Calu3 (cell line): ENCODE results near the gene MYO3B. TPM values are rescaled to one million over a fixed set of nuclear protein-coding genes. Genes with fewer than 3 reads are reported as not detected.
"Not testable (repeated sequence)": the region's sequence is repeated elsewhere in the genome, so short reads cannot be mapped to it uniquely, and the experiment has no call there.

ENCODE experiments used
- BruUV-seq: library from RNA; stranded (reverse); fragments of 400-500 nt; replicated peaks from 2 replicates; lab custom pipeline; 2021; lab: Mats Ljungman, UMichigan
- CTCF ChIA-PET: fragments of 300-600 bp; sonication (Branson Sonifier 250); formaldehyde crosslinking; loops from one replicate; lab custom pipeline; 2022; ENCODE audit warnings: antibody characterized with exemption; lab: Charles Lee
- DNase-seq: peaks from one replicate; pipeline ENCODE4 v3.0.0; 2022
- H3K27ac Mint-ChIP-seq: one replicate; pipeline ENCODE4 v1.8.0; 2022; ENCODE audit warnings: mixed read lengths; ENCODE audit not compliant: unreplicated experiment
- H3K27me3 Mint-ChIP-seq: one replicate; pipeline ENCODE4 v1.8.0; 2022; ENCODE audit warnings: mixed read lengths; ENCODE audit not compliant: unreplicated experiment
- H3K36me3 Mint-ChIP-seq: one replicate; pipeline ENCODE4 v1.8.0; 2022; ENCODE audit warnings: mild to moderate bottlenecking, moderate library complexity, mixed read lengths; ENCODE audit not compliant: insufficient read depth, unreplicated experiment
- H3K4me1 Mint-ChIP-seq: one replicate; pipeline ENCODE4 v1.8.0; 2022; ENCODE audit warnings: mild to moderate bottlenecking, low read depth, mixed read lengths; ENCODE audit not compliant: unreplicated experiment
- H3K4me3 Mint-ChIP-seq: one replicate; pipeline ENCODE4 v1.8.0; 2022; ENCODE audit warnings: mild to moderate bottlenecking, low read depth, moderate library complexity, mixed read lengths; ENCODE audit not compliant: unreplicated experiment
- H3K9me3 Mint-ChIP-seq: one replicate; pipeline ENCODE4 v1.8.0; 2022; ENCODE audit warnings: low read depth, mixed read lengths; ENCODE audit not compliant: unreplicated experiment
- intact Hi-C: fragments of 100-400 bp; cut with micrococcal nuclease; formaldehyde crosslinking; loops from one replicate; pipeline ENCODE4 v1.10.0; 2022; ENCODE audit not compliant: unreplicated experiment
- total RNA-seq: library from RNA; stranded (reverse); gene quantifications from 2 replicates; pipeline ENCODE4 v1.2.3, GENCODE V29; 2022
- TF ChIP-seq, protein P1 (sequence below): fragments of 200-600 bp; IDR thresholded peaks from one replicate; pipeline ENCODE4 v1.8.0; 2022; ENCODE audit warnings: antibody characterized with exemption; ENCODE audit not compliant: unreplicated experiment

MYO3B gene
- total RNA-seq, 1 experiment from 2014 or later, result 5.0 TPM

DNA sequence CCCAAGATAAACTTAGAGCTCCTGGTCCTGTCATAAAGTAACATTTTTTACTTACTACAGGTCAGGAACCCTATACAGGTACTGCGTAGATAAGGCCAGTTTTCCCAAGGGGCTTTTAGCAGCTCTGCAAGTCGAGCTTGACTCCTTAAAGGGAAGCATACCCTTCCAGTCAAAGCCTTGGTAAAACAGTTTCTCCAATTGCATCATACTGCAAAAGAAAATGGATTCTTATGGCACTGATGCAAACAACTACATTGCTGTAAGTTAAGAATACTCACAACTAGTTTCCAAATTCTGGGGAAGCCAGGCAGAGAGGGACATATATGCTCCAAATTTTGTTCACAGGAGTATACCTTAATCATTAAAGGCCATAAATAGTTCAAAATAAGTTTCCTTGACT is 31.0 kb downstream of the MYO3B start:
- BruUV-seq, result no TSS peak
- no peak for DNase-seq
- intact Hi-C loops, result no loop called here
- CTCF ChIA-PET, result no interaction called here
- H3K36me3 Mint-ChIP-seq, result no peaks in the 10 kb centered on the region
- no peaks in the 10 kb centered on the region for H3K27me3 Mint-ChIP-seq
- H3K4me3 Mint-ChIP-seq, result no peak overlapping the region
- no peak overlapping the region for H3K27ac Mint-ChIP-seq
- TF ChIP-seq, protein P1, sequence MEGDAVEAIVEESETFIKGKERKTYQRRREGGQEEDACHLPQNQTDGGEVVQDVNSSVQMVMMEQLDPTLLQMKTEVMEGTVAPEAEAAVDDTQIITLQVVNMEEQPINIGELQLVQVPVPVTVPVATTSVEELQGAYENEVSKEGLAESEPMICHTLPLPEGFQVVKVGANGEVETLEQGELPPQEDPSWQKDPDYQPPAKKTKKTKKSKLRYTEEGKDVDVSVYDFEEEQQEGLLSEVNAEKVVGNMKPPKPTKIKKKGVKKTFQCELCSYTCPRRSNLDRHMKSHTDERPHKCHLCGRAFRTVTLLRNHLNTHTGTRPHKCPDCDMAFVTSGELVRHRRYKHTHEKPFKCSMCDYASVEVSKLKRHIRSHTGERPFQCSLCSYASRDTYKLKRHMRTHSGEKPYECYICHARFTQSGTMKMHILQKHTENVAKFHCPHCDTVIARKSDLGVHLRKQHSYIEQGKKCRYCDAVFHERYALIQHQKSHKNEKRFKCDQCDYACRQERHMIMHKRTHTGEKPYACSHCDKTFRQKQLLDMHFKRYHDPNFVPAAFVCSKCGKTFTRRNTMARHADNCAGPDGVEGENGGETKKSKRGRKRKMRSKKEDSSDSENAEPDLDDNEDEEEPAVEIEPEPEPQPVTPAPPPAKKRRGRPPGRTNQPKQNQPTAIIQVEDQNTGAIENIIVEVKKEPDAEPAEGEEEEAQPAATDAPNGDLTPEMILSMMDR, result no peak
- H3K9me3 Mint-ChIP-seq, result no peaks in the 10 kb centered on the region
- no peaks in the 10 kb centered on the region for H3K4me1 Mint-ChIP-seq

- intact Hi-C loops, result no loop called here
- BruUV-seq, result no TSS peak
- no peak for DNase-seq
- Mint-ChIP-seq H3K4me3 (no peak overlapping the region), H3K27ac (no peak overlapping the region), H3K36me3 (no peaks in the 10 kb centered on the region), H3K9me3 (no peaks in the 10 kb centered on the region), H3K27me3 (no peaks in the 10 kb centered on the region), H3K4me1 (no peaks in the 10 kb centered on the region)
- TF ChIP-seq, protein P1, result no peak
- CTCF ChIA-PET, result no interaction called here
These were observed 34.8 kb downstream of the MYO3B start for GRCh38 chr2:170212625-170213280.

GRCh38 chr2:170213281-170213625 is 35.3 kb downstream of the MYO3B start:
- H3K27ac Mint-ChIP-seq, intact Hi-C loops, H3K4me3 Mint-ChIP-seq, CTCF ChIA-PET, H3K9me3 Mint-ChIP-seq, DNase-seq, BruUV-seq, H3K4me1 Mint-ChIP-seq, H3K36me3 Mint-ChIP-seq, H3K27me3 Mint-ChIP-seq: not testable (repeated sequence)

DNA sequence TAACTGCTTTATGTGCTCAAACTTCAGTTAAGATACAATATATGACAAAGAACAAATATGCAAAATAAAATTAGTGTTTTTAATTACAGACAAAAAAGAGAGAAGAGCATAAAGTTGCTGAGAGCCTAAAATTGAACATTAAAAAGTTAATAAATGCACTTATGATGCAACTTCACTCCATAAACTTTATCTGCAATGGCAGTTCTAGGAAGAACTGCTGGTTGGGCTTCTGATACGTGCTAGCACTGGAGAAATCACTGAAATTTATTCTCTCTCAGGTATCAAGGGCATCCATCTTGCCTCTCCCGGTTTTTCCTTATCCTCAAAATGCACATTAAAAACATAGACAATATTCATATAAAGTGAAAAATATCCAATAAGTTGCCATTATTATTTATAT is 35.7 kb downstream of the MYO3B start:
- Mint-ChIP-seq H3K4me1 (no peaks in the 10 kb centered on the region), H3K4me3 (no peak overlapping the region), H3K27ac (no peak overlapping the region), H3K36me3 (no peaks in the 10 kb centered on the region), H3K27me3 (no peaks in the 10 kb centered on the region), H3K9me3 (no peaks in the 10 kb centered on the region)
- TF ChIP-seq, protein P1, result no peak
- DNase-seq, result no peak
- CTCF ChIA-PET, result no interaction called here
- BruUV-seq, result no TSS peak
- intact Hi-C loops, result no loop called here

- TF ChIP-seq, protein P1, result no peak
- CTCF ChIA-PET, result no interaction called here
- H3K27me3 Mint-ChIP-seq, result no peaks in the 10 kb centered on the region
- H3K9me3 Mint-ChIP-seq, result no peaks in the 10 kb centered on the region
- BruUV-seq, result no TSS peak
- DNase-seq, result no peak
- H3K4me1 Mint-ChIP-seq, result no peaks in the 10 kb centered on the region
- H3K27ac Mint-ChIP-seq, result no peak overlapping the region
- no peaks in the 10 kb centered on the region for H3K36me3 Mint-ChIP-seq
- H3K4me3 Mint-ChIP-seq, result no peak overlapping the region
- intact Hi-C loops, result no loop called here
These were observed 36.5 kb downstream of the MYO3B start for GRCh38 chr2:170214309-170214948.
